NCI-H510A (cell line): ENCODE data around the gene KLF1.
"Not testable (repeated sequence)": the region's sequence is repeated elsewhere in the genome, so short reads cannot be mapped to it uniquely, and the experiment has no call there.

Experiments used
- DNase-seq: peaks from one replicate; lab custom pipeline; 2025; lab: John Stamatoyannopoulos, UW

Gene KLF1

GRCh38 chr19:12867120-12868099 is 19.6 kb downstream of the KLF1 start:
- DNase-seq = no peak

- no peak for DNase-seq
Observed at GRCh38 chr19:12866416-12867119, 20.4 kb downstream of the KLF1 start.

- DNase-seq = no peak
Observed at GRCh38 chr19:12865746-12866415, 21.1 kb downstream of the KLF1 start.

GRCh38 chr19:12864721-12865715 is 22.0 kb downstream of the KLF1 start:
- no peak for DNase-seq

- DNase-seq = no peak
Observed at GRCh38 chr19:12864143-12864542, 22.9 kb downstream of the KLF1 start.

- no peak for DNase-seq
Observed at GRCh38 chr19:12859546-12859945, 27.5 kb downstream of the KLF1 start.

- DNase-seq = no peak
Observed at GRCh38 chr19:12858041-12858928, 28.7 kb downstream of the KLF1 start.

GRCh38 chr19:12856653-12857052 is 30.3 kb downstream of the KLF1 start:
- DNase-seq = no peak

- DNase-seq = peak; percentile 62
Observed at GRCh38 chr19:12847159-12848139, 39.6 kb downstream of the KLF1 start.

- not testable (repeated sequence) for DNase-seq
Observed at GRCh38 chr19:12846613-12847012, 40.4 kb downstream of the KLF1 start.

GRCh38 chr19:12843999-12844732 is 42.8 kb downstream of the KLF1 start:
- no peak for DNase-seq

- no peak for DNase-seq
Observed at GRCh38 chr19:12843328-12843727, 43.7 kb downstream of the KLF1 start.

- DNase-seq = no peak
Observed at GRCh38 chr19:12842511-12842910, 44.5 kb downstream of the KLF1 start.

GRCh38 chr19:12841094-12841493 is 45.9 kb downstream of the KLF1 start:
- no peak for DNase-seq

- no peak for DNase-seq
Observed at GRCh38 chr19:12840091-12841079, 46.6 kb downstream of the KLF1 start.

- DNase-seq = no peak
Observed at GRCh38 chr19:12838886-12839756, 47.9 kb downstream of the KLF1 start.
